GM12891 (cell line): ENCODE measurements around the gene ANP32A.

Source experiments
- DNase-seq: peaks from one replicate; pipeline ENCODE4 v3.0.0; 2011; ENCODE audit warnings: low spot score; ENCODE audit not compliant: insufficient read length
- FAIRE-seq: peaks from 2 replicates; lab custom pipeline; 2011; peaks lifted over from hg19 to GRCh38; lab: Jason Lieb, UNC
- PAX5 ChIP-seq: IDR thresholded peaks from 2 replicates; pipeline ENCODE4 v1.6.1; 2011; ENCODE audit warnings: low read length, moderate library complexity, mild to moderate bottlenecking; ENCODE audit not compliant: insufficient read depth, severe bottlenecking
- POLR2A ChIP-seq: IDR thresholded peaks from 2 replicates; pipeline ENCODE4 v1.6.1; 2011; ENCODE audit warnings: low read depth, low read length, control low read depth
- POLR2AphosphoS5 ChIP-seq: IDR thresholded peaks from 2 replicates; pipeline ENCODE4 v1.6.1; 2011; ENCODE audit warnings: low read depth, low read length, control low read depth
- POU2F2 ChIP-seq: IDR thresholded peaks from 2 replicates; pipeline ENCODE4 v1.6.1; 2011; ENCODE audit warnings: low read depth, mild to moderate bottlenecking, control low read depth, low read length, moderate library complexity
- SPI1 ChIP-seq: IDR thresholded peaks from 2 replicates; pipeline ENCODE4 v1.6.1; 2011; ENCODE audit warnings: low read depth, low read length, control low read depth
- TAF1 ChIP-seq: IDR thresholded peaks from 2 replicates; pipeline ENCODE4 v1.6.1; 2011; ENCODE audit warnings: low read depth, low read length, control low read depth

ANP32A gene

GRCh38 chr15:68815598-68815997, 5.1 kb downstream of the ANP32A start:
- TF ChIP-seq POLR2AphosphoS5 (no peak), PAX5 (no peak), SPI1 (no peak), POLR2A (no peak), TAF1 (no peak), POU2F2 (no peak)
- FAIRE-seq (no peak), DNase-seq (no peak)

DNA sequence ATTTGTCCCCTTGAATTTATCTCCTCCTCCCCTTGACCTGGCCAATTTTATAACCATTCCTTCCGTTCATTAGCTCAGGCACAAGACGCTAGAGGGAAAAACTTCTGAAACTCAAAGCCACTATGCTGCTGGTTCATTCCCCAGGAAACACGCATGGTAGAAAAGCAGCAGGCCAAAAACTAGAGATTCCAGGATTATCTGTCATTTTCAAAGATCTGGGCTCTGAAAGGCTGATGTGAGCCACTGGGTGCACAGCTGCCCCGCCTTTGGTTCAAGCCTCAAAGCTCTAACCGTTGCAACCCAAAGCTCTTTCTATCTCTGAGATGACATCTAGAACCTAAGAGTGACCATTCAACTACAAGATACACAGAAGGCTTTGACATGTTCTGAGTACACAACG, 6.1 kb downstream of the ANP32A start:
- FAIRE-seq = no peak
- TF ChIP-seq SPI1 = no peak
- no peak for DNase-seq

DNA sequence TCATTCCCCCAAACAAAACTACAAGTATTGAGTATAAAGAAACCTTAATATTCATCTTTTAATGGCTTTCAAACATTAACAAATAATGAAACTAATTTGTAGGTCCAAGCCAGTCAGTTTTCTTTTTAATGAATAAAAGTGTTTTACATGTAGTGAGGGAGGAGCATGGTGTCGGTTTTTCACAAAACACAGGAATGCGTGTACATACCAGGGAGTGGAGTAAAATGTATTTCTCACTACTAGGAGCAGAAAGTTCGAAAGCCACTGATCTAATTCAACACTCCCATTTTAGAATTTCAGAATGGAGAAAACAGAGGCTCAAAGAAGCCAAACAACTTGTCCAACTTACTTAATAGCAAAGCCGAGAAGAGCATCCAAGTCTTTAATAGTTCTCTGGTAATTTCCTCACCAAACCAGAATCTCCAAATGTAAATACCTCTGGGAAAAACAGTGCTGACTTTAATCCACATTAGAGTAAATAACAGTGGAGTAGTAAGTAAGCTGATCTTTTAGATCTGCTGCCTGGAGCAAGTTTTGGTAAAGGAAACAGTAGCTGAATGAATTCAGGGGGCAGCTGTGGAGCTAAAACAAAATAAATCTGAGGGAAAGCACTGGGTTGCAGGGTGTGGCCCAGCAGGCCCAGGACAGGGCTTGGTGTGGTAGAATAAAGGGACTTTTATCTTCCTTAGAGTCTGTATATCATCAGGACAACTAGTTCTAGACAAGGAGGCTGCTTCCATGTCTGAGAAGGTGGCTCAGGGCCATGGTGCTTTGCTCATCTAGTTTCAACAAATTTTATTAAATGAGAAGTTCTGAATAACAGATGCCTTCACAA, 7.9 kb downstream of the ANP32A start:
- DNase-seq = no peak
- TF ChIP-seq SPI1 = no peak
- TF ChIP-seq POLR2A = no peak
- no peak for TF ChIP-seq POLR2AphosphoS5
- TF ChIP-seq TAF1 = no peak
- TF ChIP-seq POU2F2 = no peak
- no peak for TF ChIP-seq PAX5
- no peak for FAIRE-seq

DNA sequence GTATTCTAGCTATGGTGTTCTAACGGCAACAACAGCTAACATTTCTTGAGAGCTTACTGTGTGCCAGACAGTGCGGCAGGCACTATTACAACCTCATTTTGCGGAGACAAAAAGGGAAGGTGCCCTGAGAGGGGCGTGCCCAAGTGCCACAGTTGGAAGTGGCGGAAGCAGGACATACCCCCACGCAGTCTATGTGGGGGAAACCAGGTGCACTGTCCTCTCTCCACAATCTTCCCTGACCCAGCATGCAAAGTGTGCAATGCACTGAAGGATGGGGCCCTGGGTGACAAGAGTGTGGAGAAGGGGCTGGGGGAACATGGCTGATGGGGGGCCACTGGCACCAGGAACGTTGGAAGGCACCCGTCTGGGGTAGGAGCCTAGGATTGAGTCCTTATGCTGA, 8.6 kb downstream of the ANP32A start:
- DNase-seq (no peak), FAIRE-seq (no peak)
- TF ChIP-seq PAX5 (no peak), POLR2AphosphoS5 (no peak), POLR2A (no peak), POU2F2 (no peak), TAF1 (no peak), SPI1 (no peak)

GRCh38 chr15:68809517-68809916, 11.2 kb downstream of the ANP32A start:
- FAIRE-seq = no peak
- TF ChIP-seq PAX5 (no peak), SPI1 (no peak), TAF1 (no peak), POLR2AphosphoS5 (no peak), POLR2A (no peak)
- DNase-seq = no peak

- DNase-seq (no peak), FAIRE-seq (no peak)
- TF ChIP-seq SPI1 (no peak), PAX5 (no peak), POLR2AphosphoS5 (no peak), TAF1 (no peak), POLR2A (no peak), POU2F2 (no peak)
Observed at GRCh38 chr15:68808770-68809169, 11.9 kb downstream of the ANP32A start.

DNA sequence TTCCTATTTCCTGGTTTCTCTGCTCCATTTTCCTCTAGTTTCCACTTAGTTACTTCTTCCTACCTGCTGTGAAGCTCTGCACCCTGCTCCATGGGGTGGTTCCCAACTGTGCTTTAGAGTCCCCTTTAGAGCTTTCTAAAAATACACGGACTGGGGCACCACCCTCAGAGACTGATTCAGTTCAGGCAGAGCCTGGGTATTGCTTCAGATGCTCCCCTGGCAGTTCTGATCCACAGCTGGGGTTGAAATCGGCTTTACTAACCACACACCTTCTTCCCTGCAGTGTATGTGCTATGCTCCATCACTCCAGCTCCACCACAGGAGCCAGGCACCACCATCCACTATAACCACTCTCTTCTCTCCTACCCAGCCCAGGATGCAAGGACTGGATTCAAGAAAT, 12.6 kb downstream of the ANP32A start:
- FAIRE-seq = no peak
- TF ChIP-seq TAF1 (no peak), POU2F2 (no peak), POLR2A (no peak), POLR2AphosphoS5 (no peak), SPI1 (no peak), PAX5 (no peak)
- DNase-seq = no peak

DNA sequence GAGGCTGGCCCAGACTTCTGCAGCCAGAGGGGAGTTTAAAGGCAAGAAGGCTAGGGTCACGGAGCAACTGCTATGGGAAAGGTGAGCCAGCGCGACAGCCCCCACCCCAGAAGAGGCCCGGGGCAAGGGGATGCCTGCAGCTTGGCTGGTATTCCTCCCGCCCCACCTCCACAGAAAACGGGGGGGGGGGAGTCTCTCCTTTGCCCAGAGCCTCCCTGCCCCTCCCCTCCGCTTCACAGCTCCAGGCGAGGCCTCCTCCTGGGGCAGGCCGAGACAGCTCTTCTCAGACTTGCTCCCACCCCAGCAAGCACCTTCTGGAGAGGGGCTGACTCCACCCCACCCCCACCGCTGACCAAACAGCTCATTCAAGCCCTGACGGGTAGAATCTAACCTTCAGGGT, 13.4 kb downstream of the ANP32A start:
- TF ChIP-seq POLR2A (no peak), PAX5 (no peak), POU2F2 (no peak), POLR2AphosphoS5 (no peak), TAF1 (no peak)
- DNase-seq = no peak
- no peak for FAIRE-seq

DNA sequence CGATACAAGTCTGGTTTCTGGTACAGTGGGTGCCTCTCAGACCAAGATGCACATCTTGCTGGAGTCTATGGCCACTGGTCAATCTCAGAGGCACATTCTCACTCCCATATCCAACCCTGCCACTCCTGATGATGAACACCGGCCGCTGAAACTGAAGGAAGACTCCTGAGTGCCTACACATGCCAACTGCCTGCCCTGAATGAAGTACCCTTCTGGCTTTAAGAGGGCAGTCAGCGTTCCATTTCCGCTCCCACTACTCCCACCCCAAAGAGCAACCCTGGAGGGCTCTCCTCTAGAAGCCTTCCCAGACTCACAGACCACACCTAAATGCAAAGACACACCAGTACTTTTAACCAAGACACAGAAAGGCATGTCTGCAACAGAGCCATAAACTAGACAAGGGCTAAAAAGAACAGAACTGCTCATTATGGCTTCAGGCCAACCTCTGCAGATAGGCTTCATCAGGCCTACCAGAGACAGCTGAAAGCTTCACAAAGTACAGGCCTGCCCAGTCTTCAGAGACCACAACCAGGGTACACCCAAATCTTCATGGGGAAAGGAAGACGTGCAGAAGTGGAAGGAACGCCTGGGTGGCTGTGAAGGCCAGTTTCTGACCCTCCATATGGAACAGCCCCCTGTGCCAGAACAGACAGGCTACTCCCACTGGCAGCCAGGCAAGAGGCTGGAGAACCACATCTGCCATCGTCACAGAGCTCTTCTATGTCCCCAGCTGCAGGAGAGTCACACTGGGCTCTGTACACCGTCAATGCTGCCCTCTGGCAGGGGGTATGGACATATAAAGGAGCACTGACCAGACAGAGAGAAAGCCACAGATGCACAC, 14.3 kb downstream of the ANP32A start:
- FAIRE-seq (no peak), DNase-seq (no peak)
- TF ChIP-seq SPI1 (no peak), POLR2A (no peak), PAX5 (no peak), POLR2AphosphoS5 (no peak), POU2F2 (no peak), TAF1 (no peak)

- FAIRE-seq (no peak), DNase-seq (no peak)
- no peak for TF ChIP-seq POLR2A
- TF ChIP-seq POLR2AphosphoS5 = no peak
- TF ChIP-seq TAF1 = no peak
- no peak for TF ChIP-seq PAX5
- no peak for TF ChIP-seq SPI1
- no peak for TF ChIP-seq POU2F2
Observed at GRCh38 chr15:68802373-68802772, 18.3 kb downstream of the ANP32A start.
